ENCODE measurements around the gene ZMYND15.
A peak's percentile ranks its signal among the peaks of the same experiment; 100 is the strongest.

ZMYND15 gene

GRCh38 chr17:4788807-4789700 lies 49.4 kb downstream of the ZMYND15 start, which contains the start of gene GLTPD2:
TSS of gene GLTPD2 (plus strand) at chr17:4788964. CDS start at chr17:4789012, 48 bp downstream.
- Histone ChIP-seq H3K27ac (ENCODE audit: low read length) (peak within 1 kb of the TSS; percentile 23), H3K4me1 (ENCODE audit: control insufficient read depth in 1 of 2, insufficient read depth in 2 of 2, low read length in 2 of 2) (peaks cover 5 to 32% of the 10 kb centered on the region in 2 donors), H3K27me3 (ENCODE audit: low read depth, low read length) (peaks cover 2% of the 10 kb centered on the region), H3K9me3 (ENCODE audit: control insufficient read depth in 1 of 2, low read length in 2 of 2) (no peaks in the 10 kb centered on the region), H3K4me3 (ENCODE audit: low read depth in 1 of 2, low read length in 2 of 2) (peak within 1 kb of the TSS; percentile 68 to 84), H3K36me3 (ENCODE audit: control insufficient read depth in 1 of 2, insufficient read depth in 2 of 2, low read length in 2 of 2) (no peaks in the 10 kb centered on the region)

- H3K36me3 ChIP-seq (ENCODE audit: control insufficient read depth in 1 of 2, insufficient read depth in 2 of 2, low read length in 2 of 2): no peaks in the 10 kb centered on the region
- H3K27ac ChIP-seq (ENCODE audit: low read length): peak overlapping the region; percentile 23
- peaks cover 5 to 32% of the 10 kb centered on the region in 2 donors for H3K4me1 ChIP-seq (ENCODE audit: control insufficient read depth in 1 of 2, insufficient read depth in 2 of 2, low read length in 2 of 2)
- H3K27me3 ChIP-seq (ENCODE audit: low read depth, low read length): no peaks in the 10 kb centered on the region
- no peaks in the 10 kb centered on the region for H3K9me3 ChIP-seq (ENCODE audit: control insufficient read depth in 1 of 2, low read length in 2 of 2)
- H3K4me3 ChIP-seq (ENCODE audit: low read depth in 1 of 2, low read length in 2 of 2): peak overlapping the region; percentile 68 to 84
These were observed 50.0 kb downstream of the ZMYND15 start for GRCh38 chr17:4789701-4789950.

GRCh38 chr17:4789951-4790704 lies 50.5 kb downstream of the ZMYND15 start:
- no peaks in the 10 kb centered on the region for H3K27me3 ChIP-seq (ENCODE audit: low read depth, low read length)
- no peaks in the 10 kb centered on the region for H3K9me3 ChIP-seq (ENCODE audit: control insufficient read depth in 1 of 2, low read length in 2 of 2)
- H3K27ac ChIP-seq (ENCODE audit: low read length): peak overlapping the region; percentile 84
- no peaks in the 10 kb centered on the region for H3K36me3 ChIP-seq (ENCODE audit: control insufficient read depth in 1 of 2, insufficient read depth in 2 of 2, low read length in 2 of 2)
- peak overlapping the region; percentile 68 to 84 for H3K4me3 ChIP-seq (ENCODE audit: low read depth in 1 of 2, low read length in 2 of 2)
- peaks cover 5 to 32% of the 10 kb centered on the region in 2 donors for H3K4me1 ChIP-seq (ENCODE audit: control insufficient read depth in 1 of 2, insufficient read depth in 2 of 2, low read length in 2 of 2)

GRCh38 chr17:4790705-4791088 lies 51.1 kb downstream of the ZMYND15 start:
- peak overlapping the region; percentile 62 to 84 for H3K4me3 ChIP-seq (ENCODE audit: low read depth in 1 of 2, low read length in 2 of 2)
- H3K27ac ChIP-seq (ENCODE audit: low read length): peak overlapping the region; percentile 84
- no peaks in the 10 kb centered on the region for H3K36me3 ChIP-seq (ENCODE audit: control insufficient read depth in 1 of 2, insufficient read depth in 2 of 2, low read length in 2 of 2)
- H3K9me3 ChIP-seq (ENCODE audit: control insufficient read depth in 1 of 2, low read length in 2 of 2): no peaks in the 10 kb centered on the region
- peaks cover 5 to 26% of the 10 kb centered on the region in 2 donors for H3K4me1 ChIP-seq (ENCODE audit: control insufficient read depth in 1 of 2, insufficient read depth in 2 of 2, low read length in 2 of 2)
- no peaks in the 10 kb centered on the region for H3K27me3 ChIP-seq (ENCODE audit: low read depth, low read length)

GRCh38 chr17:4795168-4795567 lies 55.5 kb downstream of the ZMYND15 start:
- H3K27me3 ChIP-seq (ENCODE audit: low read depth, low read length): no peaks in the 10 kb centered on the region
- H3K27ac ChIP-seq (ENCODE audit: low read length): no peak overlapping the region
- H3K36me3 ChIP-seq (ENCODE audit: control insufficient read depth in 1 of 2, insufficient read depth in 2 of 2, low read length in 2 of 2): peaks cover 11 to 23% of the 10 kb centered on the region in 2 donors
- H3K9me3 ChIP-seq (ENCODE audit: control insufficient read depth in 1 of 2, low read length in 2 of 2): no peaks in the 10 kb centered on the region
- peak overlapping the region in 1 of 2 donors; percentile 100 for H3K4me3 ChIP-seq (ENCODE audit: low read depth in 1 of 2, low read length in 2 of 2)
- H3K4me1 ChIP-seq (ENCODE audit: control insufficient read depth in 1 of 2, insufficient read depth in 2 of 2, low read length in 2 of 2): peaks cover 5 to 20% of the 10 kb centered on the region in 2 donors

All from muscle layer of duodenum (tissue), 2 donors.